ENCODE results near the gene PARN.

DNA sequence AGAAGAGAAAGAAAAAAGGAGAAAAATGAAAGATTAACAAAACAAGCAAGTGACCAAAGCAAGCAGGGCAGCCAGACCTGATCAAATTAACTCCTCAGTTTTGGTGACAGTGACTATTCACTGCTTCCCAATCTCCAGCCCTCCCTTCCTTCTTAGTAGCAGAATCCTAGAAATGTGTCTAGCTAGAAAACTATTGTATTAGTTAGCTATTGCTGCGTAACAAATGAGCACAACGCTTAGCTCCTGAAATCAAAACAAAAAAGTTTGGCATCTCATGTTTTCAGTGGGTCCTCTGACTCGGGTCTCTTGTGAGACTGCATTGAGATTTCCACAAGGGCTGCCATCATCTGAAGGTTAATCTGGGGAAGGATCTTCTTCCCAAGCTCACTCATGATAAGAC lies 213.9 kb downstream of the PARN start:
- TF ChIP-seq ZFP30 (CRISPR knock-in tag; IDR thresholded peaks at IDR 0.05) = no peak
- TF ChIP-seq ZNF8 (CRISPR knock-in tag; IDR thresholded peaks at IDR 0.05) = no peak
- TF ChIP-seq, protein P1, sequence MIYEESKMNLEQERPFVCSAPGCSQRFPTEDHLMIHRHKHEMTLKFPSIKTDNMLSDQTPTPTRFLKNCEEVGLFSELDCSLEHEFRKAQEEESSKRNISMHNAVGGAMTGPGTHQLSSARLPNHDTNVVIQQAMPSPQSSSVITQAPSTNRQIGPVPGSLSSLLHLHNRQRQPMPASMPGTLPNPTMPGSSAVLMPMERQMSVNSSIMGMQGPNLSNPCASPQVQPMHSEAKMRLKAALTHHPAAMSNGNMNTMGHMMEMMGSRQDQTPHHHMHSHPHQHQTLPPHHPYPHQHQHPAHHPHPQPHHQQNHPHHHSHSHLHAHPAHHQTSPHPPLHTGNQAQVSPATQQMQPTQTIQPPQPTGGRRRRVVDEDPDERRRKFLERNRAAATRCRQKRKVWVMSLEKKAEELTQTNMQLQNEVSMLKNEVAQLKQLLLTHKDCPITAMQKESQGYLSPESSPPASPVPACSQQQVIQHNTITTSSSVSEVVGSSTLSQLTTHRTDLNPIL (CRISPR knock-in tag; IDR thresholded peaks at IDR 0.05; ENCODE audit: low read depth) = no peak
- TF ChIP-seq ESRRG (CRISPR knock-in tag; IDR thresholded peaks at IDR 0.05) = no peak
- TF ChIP-seq ZFP3 (CRISPR knock-in tag; IDR thresholded peaks at IDR 0.05) = no peak

Measured in SK-N-SH treated with all-trans-retinoic acid at 6 μM for 48 hours (cell line).